Measurements from ENCODE around the gene PNRC2.
"Not testable (repeated sequence)": the region's sequence is repeated elsewhere in the genome, so short reads cannot be mapped to it uniquely, and the experiment has no call there.

The PNRC2 gene

DNA sequence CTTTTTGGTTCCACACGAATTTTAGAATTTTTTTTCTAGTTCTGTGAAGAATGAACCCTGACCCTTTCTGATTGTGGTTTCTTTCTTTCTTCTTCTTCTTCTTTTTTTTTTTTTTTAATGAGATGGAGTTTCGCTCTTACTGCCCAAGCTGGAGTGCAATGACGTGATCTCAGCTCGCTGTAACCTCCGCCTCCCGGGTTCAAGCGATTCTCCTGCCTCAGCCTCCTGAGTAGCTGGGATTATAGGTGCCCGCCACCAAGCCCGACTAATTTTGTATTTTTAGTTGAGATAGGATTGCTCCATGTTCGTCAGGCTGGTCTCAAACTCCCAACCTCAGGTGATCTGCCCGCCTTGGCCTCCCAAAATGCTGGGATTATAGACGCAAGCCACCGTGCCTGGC is 32.4 kb downstream of the PNRC2 start:
- DNase-seq (ENCODE audit: low spot score): not testable (repeated sequence)

DNA sequence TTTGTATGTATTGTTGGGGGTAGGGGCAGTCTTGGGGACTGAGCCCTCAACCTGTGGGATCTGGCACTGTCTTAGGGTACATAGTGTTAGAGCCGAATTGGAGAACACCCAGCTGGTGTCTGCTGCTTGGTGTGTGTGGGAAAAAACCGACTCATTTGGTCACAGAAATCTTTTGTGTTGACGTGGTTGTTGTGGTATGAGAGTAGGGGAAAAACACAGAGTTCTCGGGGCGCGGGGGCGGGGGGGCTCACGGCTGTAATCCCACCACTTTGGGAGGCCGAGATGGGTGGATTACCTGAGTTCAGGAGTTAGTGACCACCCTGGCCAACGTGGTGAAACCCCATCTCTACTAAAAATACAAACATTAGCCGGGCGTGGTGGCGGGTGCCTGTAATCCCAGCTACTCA is 35.8 kb downstream of the PNRC2 start:
- no peak for DNase-seq (ENCODE audit: low spot score)

DNA sequence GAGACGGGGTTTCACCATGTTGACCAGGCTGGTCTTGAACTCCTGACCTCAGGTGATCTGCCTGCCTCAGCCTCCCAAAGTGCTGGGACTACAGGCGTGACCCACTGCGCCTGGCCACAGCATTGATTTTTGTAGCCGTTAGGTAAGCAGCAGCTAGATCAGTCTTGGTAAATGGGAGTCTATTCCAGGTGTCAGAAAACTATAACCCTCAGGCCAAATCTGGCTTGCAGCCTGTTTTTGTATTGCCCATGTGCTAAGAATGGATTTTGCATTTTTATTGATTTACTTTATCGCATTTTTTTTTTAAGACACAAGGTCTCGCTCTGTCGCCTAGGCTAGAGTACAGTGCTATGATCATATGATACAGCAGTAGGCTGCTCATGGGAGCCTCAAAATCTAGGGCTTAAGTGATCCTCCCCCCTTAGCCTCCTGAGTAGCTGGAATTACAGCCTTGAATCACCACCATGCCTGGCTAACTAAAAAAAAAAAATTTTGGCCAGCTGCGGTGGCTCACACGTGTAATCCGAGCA is 37.1 kb downstream of the PNRC2 start:
- no peak for DNase-seq (ENCODE audit: low spot score)

DNA sequence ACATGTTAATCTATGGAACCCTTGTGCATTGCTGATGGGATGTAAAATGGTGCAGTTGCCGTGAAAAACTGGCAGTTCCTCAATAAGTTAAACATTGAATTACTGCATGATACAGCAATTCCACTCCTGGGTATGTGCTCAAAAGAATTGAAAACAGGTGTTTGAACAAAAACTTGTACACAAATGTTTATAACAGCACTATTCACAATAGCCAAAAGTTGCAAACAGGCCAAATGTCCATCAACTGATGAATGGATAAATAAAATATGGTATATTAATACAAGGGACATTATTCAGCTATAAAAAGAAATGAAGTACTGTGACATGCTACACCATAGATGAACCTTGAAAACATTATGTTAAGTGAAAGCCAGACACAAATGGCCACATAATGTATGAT is 38.2 kb downstream of the PNRC2 start:
- no peak for DNase-seq (ENCODE audit: low spot score)

DNA sequence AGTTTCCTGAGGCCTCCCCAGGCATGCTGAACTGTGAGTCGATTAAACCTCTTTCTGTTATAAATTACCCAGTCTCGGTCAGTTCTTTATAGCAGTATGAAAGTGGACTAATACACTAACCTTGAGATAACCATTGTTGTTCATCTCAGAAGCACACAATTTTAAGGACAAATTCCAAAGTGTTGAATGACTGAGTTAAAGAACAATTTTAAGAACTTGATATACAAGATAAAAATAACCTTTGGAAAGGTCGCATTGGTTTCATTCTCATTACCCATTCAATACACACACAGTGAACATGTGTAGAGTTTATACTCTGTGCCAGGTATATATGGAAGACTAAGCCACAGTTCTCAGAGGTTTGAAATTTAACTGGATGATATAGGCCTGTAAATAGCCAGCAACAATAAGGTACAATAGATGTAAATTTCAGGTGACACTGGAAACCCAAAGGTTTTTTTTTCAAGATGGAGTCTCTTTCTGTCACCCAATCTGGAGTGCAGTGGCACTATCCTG is 39.6 kb downstream of the PNRC2 start:
- no peak for DNase-seq (ENCODE audit: low spot score)

DNA sequence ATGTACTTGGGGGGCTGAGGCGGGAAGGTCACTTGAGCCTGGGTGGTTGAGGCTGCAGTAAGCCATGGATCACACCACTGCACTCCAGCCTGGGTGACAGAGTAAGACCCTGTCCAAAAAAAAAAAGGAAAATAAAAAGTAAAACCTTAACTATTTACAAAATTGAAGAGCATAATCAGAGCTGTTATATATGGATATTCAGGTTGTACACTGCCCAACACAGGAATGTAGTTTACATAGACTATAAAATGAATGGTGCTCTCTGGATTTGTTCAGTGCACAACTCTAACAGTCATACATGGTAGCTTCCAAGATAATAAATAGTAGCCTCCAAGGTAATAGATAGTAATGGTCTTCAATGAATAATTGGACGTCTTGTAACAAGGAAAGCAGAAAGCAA is 43.1 kb downstream of the PNRC2 start:
- DNase-seq (ENCODE audit: low spot score): no peak

DNA sequence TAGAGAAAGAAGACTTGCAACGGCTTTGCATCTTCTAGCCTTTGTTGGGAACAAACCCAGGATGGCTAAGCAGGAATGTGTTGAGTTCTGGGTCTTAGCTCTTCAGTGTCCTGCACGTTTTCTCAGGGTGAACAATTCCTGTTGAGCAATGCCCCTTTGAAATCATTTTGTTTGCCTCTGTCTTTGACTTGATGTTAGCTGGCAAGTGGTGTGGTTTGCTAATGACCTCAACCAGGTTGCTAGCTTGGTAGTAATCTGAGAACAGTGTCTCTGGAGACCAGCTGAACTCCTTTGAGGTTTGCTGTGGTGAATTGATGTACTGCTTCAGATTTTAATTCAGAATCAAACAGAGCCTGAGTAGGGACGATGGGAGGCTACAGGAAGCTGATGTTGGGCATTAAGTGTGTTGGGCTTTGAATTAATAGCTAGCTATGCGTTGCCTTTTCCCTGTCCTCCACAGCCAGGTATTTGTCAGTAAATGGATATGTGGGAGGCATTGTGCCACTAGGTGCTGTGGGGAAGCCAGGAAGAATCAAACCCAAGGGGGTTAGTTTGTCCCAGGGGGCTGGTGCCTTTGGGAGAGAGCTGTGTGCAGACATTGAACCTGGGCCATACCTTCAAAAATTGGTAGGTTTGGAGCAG is 43.8 kb downstream of the PNRC2 start:
- no peak for DNase-seq (ENCODE audit: low spot score)

DNA sequence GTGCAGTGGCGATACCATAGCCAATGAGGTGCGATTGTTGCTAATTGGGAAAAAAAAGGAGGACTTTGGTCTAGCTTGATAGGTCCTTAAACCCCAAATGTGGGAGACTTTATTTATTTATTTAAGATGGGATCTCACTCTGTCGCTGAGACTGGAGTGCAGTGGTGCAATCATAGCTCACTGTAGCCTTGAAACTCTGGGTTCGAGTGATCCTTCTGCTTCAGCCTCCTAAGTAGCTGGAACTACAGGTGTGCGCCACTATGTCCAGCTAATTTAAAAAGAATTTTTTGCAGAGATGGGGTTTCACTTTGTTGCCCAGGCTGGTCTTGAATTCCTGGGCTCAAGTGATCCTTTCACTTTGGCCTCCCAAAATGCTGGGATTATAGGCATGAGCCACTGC is 44.5 kb downstream of the PNRC2 start:
- DNase-seq (ENCODE audit: low spot score): no peak

DNA sequence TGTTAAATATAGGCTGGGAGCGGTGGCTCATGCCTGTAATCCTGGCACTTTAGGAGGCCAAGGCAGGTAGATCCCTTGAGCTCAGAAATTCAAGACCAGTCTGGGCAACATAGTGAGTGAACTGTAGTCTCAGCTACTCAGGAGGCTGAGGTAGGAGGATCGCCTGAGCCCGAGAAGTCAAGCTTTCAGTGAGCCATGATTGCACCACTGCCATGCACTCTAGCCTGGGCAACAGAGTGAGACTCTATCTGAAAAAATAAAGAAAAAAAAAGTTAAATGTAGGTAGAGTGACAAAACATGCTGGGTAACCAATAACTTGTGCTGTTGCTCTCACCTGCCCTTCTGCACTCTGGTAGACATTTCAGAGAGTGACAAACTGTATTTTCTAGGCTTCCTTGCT is 45.5 kb downstream of the PNRC2 start:
- DNase-seq (ENCODE audit: low spot score): no peak

DNA sequence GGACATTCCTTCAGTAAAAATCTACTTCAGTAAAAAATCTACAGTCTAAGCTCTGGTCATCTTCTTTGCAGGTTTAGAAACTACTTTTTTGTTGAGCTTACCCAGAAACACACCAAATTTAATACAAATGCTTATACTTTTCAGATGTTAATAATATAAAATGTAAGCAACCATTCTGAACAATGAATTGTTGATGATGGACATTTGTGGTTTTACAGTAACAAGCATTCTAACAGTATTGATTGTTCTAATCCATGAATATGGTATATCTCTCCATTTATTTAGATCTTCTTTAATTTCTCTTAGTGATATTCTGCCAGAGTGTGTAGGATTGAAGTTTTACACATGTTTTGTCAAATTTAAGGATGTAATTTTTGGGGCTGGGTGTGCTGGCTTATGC is 47.5 kb downstream of the PNRC2 start:
- no peak for DNase-seq (ENCODE audit: low spot score)

DNA sequence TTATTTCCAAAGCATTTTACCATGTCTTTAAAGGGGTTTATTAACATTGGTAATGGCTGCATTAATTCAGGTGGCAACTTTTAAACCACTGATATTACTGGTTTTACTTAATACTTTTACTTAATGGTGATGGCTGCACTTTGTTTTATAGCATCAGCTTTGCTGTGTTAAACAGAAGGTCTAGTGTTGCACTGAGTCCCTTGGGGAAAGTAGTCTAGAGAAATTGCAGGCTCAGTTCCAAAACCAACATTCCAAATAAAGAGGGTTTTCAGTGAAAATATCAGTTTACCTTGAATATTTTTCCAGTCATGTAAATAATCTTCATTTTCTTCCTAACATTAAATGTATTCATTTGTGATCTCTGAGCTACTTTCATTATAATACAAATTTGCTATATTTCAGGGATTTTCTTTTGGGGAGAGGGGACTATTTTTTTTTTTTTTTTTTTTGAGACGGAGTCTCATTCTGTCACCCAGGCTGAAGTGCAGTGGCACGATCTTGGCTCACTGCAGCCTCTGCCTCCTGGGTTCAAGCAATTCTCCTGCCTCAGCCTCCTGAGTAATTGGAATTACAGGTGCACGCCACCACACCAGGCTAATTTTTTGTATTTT is 49.1 kb downstream of the PNRC2 start:
- DNase-seq (ENCODE audit: low spot score): not testable (repeated sequence)

DNA sequence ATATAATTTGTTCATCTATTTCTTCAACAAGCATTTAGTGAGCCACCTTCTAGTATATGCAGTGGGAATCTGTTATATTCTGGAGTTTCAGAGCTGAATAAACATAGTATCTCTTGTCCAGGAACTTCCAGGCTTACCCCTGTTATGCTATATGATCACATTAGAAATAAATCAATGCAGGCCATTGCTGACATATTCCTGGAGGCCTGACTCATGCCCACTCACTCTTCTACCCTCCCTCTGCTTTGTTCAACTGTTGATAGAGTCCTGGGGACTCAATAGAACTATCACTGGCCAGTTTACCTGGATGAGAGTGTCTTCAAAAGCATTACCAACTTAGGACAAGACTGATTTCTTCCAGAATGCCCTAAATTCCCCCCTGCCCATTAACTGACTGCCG is 49.8 kb downstream of the PNRC2 start:
- DNase-seq (ENCODE audit: low spot score): peak; percentile 12

DNA sequence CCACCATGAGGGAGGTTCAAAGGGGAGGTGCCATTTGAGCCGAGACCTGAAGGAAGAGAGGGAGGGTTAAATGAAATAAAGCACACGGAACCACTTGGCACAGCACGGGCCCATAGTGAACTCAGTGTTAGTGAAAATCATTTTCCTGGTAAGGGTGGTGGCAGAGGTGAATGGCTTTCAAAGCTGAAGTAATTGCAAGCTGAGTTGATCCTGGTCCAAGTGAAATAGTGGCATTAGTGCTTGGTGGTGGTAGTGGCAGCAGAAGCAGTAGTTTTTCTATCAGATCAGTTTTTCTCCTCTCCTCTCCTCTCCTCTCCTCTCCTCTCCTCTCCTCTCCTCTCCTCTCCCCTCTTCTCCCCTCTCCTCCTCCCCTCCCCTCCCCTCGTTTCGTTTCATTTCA is 51.0 kb downstream of the PNRC2 start:
- no peak for DNase-seq (ENCODE audit: low spot score)

DNA sequence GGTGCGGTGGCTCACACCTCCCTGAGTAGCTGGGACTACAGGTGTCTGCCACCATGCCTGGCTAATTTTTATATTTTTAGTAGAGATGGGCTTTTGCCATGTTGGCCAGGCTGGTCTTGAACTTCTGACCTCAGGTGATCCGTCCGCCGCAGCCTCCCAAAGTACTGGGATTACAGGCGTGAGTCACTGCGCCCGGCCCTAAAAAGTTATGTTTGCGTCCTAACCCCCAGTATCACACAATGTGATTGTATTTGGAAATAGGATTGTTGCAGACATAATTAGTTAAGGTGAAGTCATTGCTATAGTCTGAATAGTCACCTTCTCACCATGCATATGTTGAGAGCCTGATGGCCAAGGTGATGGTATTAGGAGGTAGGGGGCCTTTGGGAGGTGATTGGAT is 53.2 kb downstream of the PNRC2 start:
- DNase-seq (ENCODE audit: low spot score): not testable (repeated sequence)
